HFFc6 (cell line): Measurements from ENCODE around the gene HS3ST3A1. TPM values are rescaled to one million over a fixed set of nuclear protein-coding genes. Genes with fewer than 3 reads are reported as not detected.

ENCODE experiments used
- DNase-seq: peaks from one replicate; pipeline ENCODE4 v3.0.0-alpha.2; 2018
- H3K27ac Mint-ChIP-seq: 2 replicates; pipeline ENCODE4 v1.8.0; 2020; ENCODE audit warnings: mild to moderate bottlenecking, mixed read lengths
- H3K27me3 Mint-ChIP-seq: 2 replicates; pipeline ENCODE4 v1.8.0; 2021; ENCODE audit warnings: mild to moderate bottlenecking, moderate library complexity, mixed read lengths; ENCODE audit not compliant: insufficient read depth
- H3K36me3 Mint-ChIP-seq: 2 replicates; pipeline ENCODE4 v1.8.0; 2021; ENCODE audit warnings: low read depth, mixed read lengths
- H3K4me1 Mint-ChIP-seq: 2 replicates; pipeline ENCODE4 v1.8.0; 2020; ENCODE audit warnings: low read depth, mixed read lengths
- H3K4me3 Mint-ChIP-seq: 2 replicates; pipeline ENCODE4 v1.8.0; 2020; ENCODE audit warnings: mild to moderate bottlenecking, moderate library complexity, mixed read lengths
- H3K9me3 Mint-ChIP-seq: 2 replicates; pipeline ENCODE4 v1.8.0; 2020; ENCODE audit warnings: mild to moderate bottlenecking, mixed read lengths
- CTCF ChIP-seq: fragments of 200-600 bp; sonication (generic); IDR thresholded peaks from 2 replicates; pipeline ENCODE4 v1.5.0; 2021; ENCODE audit warnings: antibody characterized with exemption, mild to moderate bottlenecking
- total RNA-seq, 6 experiments: library from RNA; stranded (reverse); fragmentation: NEBNext Ultra II Directional; extraction: Animal tissue kit (Norgen Biotek cat#: 25700); gene quantifications; 2 replicates in 1 of 6; 3 replicates in 5 of 6; pipeline ENCODE4 v1.2.3, GENCODE V29; 2021

The HS3ST3A1 gene
- total RNA-seq, 6 experiments from 2014 or later, result 29.4 to 45.8 (median 36.5) TPM

GRCh38 chr17:13537167-13537731 is 64.5 kb downstream of the HS3ST3A1 start:
- no peak for DNase-seq
- Mint-ChIP-seq H3K36me3 (peaks cover 69% of the 10 kb centered on the region), H3K27ac (no peak overlapping the region), H3K9me3 (peaks cover 22% of the 10 kb centered on the region), H3K27me3 (no peaks in the 10 kb centered on the region), H3K4me3 (no peak overlapping the region), H3K4me1 (peaks cover 71% of the 10 kb centered on the region)
- no peak for TF ChIP-seq CTCF

- Mint-ChIP-seq H3K9me3 (peaks cover 22% of the 10 kb centered on the region), H3K4me1 (peaks cover 66% of the 10 kb centered on the region), H3K4me3 (no peak overlapping the region)
Observed at GRCh38 chr17:13534946-13535345, 66.8 kb downstream of the HS3ST3A1 start.

GRCh38 chr17:13531721-13532120 is 70.0 kb downstream of the HS3ST3A1 start:
- H3K27me3 Mint-ChIP-seq, result no peaks in the 10 kb centered on the region; the same call in 1 of the 2 replicates
- H3K36me3 Mint-ChIP-seq, result peaks cover 75% of the 10 kb centered on the region
- H3K4me3 Mint-ChIP-seq, result no peak overlapping the region
- peaks cover 8% of the 10 kb centered on the region for H3K9me3 Mint-ChIP-seq
- H3K27ac Mint-ChIP-seq, result peak overlapping the region; percentile 42
- TF ChIP-seq CTCF, result no peak
- DNase-seq, result no peak
- peaks cover 42% of the 10 kb centered on the region for H3K4me1 Mint-ChIP-seq

More at GRCh38 chr17:13534946-13535345, 66.8 kb downstream of the HS3ST3A1 start:
- no peak for DNase-seq
- H3K27me3 Mint-ChIP-seq, result no peaks in the 10 kb centered on the region
- no peak overlapping the region for H3K27ac Mint-ChIP-seq
- peaks cover 80% of the 10 kb centered on the region for H3K36me3 Mint-ChIP-seq
- no peak for TF ChIP-seq CTCF

- Mint-ChIP-seq H3K36me3 (peaks cover 68% of the 10 kb centered on the region), H3K9me3 (no peaks in the 10 kb centered on the region), H3K27ac (peak overlapping the region; percentile 48; the same call in 1 of the 2 replicates), H3K27me3 (peaks cover under 1% of the 10 kb centered on the region), H3K4me1 (peaks cover 47% of the 10 kb centered on the region), H3K4me3 (no peak overlapping the region)
- no peak for TF ChIP-seq CTCF
- no peak for DNase-seq
Observed at GRCh38 chr17:13525876-13526275, 75.9 kb downstream of the HS3ST3A1 start.

GRCh38 chr17:13523164-13523563 is 78.6 kb downstream of the HS3ST3A1 start:
- Mint-ChIP-seq H3K4me3 (no peak overlapping the region), H3K27me3 (peaks cover 1% of the 10 kb centered on the region), H3K36me3 (peaks cover 56% of the 10 kb centered on the region), H3K4me1 (peaks cover 55% of the 10 kb centered on the region), H3K27ac (no peak overlapping the region), H3K9me3 (no peaks in the 10 kb centered on the region)
- DNase-seq, result no peak
- TF ChIP-seq CTCF, result no peak

GRCh38 chr17:13522749-13523148 is 79.0 kb downstream of the HS3ST3A1 start:
- no peak overlapping the region for H3K27ac Mint-ChIP-seq
- H3K9me3 Mint-ChIP-seq, result no peaks in the 10 kb centered on the region
- peaks cover 52% of the 10 kb centered on the region for H3K36me3 Mint-ChIP-seq
- no peak for DNase-seq
- peaks cover 1% of the 10 kb centered on the region for H3K27me3 Mint-ChIP-seq
- peaks cover 59% of the 10 kb centered on the region for H3K4me1 Mint-ChIP-seq
- no peak overlapping the region for H3K4me3 Mint-ChIP-seq
- TF ChIP-seq CTCF, result no peak
